ENCODE results near the gene PPP1R13B. TPM values are rescaled to one million over a fixed set of nuclear protein-coding genes. Genes with fewer than 3 reads are reported as not detected.

PPP1R13B gene
- total RNA-seq, 1 experiment from 2014 or later: 19.0 TPM

DNA sequence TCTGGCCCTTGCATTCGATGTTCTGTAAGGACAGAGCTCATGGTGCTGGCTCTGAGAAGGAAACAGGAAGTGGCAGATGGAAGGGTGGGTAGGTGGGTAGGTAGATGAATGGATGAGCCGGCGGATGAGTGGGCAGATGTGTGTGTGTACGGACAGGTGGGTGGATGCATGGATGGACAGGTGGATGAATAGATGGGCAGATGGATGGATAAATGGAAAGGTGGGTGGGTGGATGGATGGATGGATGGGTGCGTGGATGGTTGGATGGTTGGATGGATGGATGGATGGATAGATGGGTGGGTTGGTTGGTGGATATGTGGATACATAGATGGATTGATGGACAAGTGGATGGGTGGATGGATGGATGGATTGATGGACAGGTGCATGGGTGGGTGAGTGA, 27.6 kb upstream of the PPP1R13B start:
- Histone ChIP-seq H3K9me3 (ENCODE audit: control insufficient read depth, insufficient read depth, low read depth, low read length) (no peaks in the 10 kb centered on the region), H3K4me3 (ENCODE audit: low read depth in 2 of 2, low read length in 2 of 2) (no peak overlapping the region), H3K27me3 (ENCODE audit: control insufficient read depth, insufficient read depth, low read length) (no peaks in the 10 kb centered on the region), H3K27ac (ENCODE audit: low read length) (no peak overlapping the region), H3K36me3 (ENCODE audit: control insufficient read depth, insufficient read depth, low read length) (no peaks in the 10 kb centered on the region), H3K4me1 (ENCODE audit: control insufficient read depth, insufficient read depth, low read length) (peaks cover 4% of the 10 kb centered on the region; the same call in 1 of the 2 replicates)
- DNase-seq (ENCODE audit: low read depth, low spot score) (no peak), ATAC-seq (no peak)
- CTCF ChIA-PET: no interaction called here
- intact Hi-C loops (cut with micrococcal nuclease; ENCODE audit: unreplicated experiment) (no loop called here), in situ Hi-C loops (cut with HindIII; ENCODE audit: low pct_unique_long_range_greater_than_20kb, low sequenced_read_pairs) (no loop called here)
- BruUV-seq (replicated peaks): no TSS peak
- no peak for TF ChIP-seq SIN3A (IDR thresholded peaks at IDR 0.05; ENCODE audit: borderline replicate concordance, insufficient read depth, low read depth, low read length)
- TF ChIP-seq, protein P1, sequence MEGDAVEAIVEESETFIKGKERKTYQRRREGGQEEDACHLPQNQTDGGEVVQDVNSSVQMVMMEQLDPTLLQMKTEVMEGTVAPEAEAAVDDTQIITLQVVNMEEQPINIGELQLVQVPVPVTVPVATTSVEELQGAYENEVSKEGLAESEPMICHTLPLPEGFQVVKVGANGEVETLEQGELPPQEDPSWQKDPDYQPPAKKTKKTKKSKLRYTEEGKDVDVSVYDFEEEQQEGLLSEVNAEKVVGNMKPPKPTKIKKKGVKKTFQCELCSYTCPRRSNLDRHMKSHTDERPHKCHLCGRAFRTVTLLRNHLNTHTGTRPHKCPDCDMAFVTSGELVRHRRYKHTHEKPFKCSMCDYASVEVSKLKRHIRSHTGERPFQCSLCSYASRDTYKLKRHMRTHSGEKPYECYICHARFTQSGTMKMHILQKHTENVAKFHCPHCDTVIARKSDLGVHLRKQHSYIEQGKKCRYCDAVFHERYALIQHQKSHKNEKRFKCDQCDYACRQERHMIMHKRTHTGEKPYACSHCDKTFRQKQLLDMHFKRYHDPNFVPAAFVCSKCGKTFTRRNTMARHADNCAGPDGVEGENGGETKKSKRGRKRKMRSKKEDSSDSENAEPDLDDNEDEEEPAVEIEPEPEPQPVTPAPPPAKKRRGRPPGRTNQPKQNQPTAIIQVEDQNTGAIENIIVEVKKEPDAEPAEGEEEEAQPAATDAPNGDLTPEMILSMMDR (IDR thresholded peaks at IDR 0.05): no peak
- no peak for TF ChIP-seq TCF7L2 (IDR thresholded peaks at IDR 0.05; ENCODE audit: low read depth, low read length)
- TF ChIP-seq, protein P2, sequence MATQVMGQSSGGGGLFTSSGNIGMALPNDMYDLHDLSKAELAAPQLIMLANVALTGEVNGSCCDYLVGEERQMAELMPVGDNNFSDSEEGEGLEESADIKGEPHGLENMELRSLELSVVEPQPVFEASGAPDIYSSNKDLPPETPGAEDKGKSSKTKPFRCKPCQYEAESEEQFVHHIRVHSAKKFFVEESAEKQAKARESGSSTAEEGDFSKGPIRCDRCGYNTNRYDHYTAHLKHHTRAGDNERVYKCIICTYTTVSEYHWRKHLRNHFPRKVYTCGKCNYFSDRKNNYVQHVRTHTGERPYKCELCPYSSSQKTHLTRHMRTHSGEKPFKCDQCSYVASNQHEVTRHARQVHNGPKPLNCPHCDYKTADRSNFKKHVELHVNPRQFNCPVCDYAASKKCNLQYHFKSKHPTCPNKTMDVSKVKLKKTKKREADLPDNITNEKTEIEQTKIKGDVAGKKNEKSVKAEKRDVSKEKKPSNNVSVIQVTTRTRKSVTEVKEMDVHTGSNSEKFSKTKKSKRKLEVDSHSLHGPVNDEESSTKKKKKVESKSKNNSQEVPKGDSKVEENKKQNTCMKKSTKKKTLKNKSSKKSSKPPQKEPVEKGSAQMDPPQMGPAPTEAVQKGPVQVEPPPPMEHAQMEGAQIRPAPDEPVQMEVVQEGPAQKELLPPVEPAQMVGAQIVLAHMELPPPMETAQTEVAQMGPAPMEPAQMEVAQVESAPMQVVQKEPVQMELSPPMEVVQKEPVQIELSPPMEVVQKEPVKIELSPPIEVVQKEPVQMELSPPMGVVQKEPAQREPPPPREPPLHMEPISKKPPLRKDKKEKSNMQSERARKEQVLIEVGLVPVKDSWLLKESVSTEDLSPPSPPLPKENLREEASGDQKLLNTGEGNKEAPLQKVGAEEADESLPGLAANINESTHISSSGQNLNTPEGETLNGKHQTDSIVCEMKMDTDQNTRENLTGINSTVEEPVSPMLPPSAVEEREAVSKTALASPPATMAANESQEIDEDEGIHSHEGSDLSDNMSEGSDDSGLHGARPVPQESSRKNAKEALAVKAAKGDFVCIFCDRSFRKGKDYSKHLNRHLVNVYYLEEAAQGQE (IDR thresholded peaks at IDR 0.05; ENCODE audit: insufficient read depth in 1 of 2, low read depth in 2 of 2, low read length in 1 of 2): no peak
- TF ChIP-seq POLR2AphosphoS5 (IDR thresholded peaks at IDR 0.05; ENCODE audit: low read depth, low read length): no peak
- POLR2A ChIA-PET: no interaction called here

DNA sequence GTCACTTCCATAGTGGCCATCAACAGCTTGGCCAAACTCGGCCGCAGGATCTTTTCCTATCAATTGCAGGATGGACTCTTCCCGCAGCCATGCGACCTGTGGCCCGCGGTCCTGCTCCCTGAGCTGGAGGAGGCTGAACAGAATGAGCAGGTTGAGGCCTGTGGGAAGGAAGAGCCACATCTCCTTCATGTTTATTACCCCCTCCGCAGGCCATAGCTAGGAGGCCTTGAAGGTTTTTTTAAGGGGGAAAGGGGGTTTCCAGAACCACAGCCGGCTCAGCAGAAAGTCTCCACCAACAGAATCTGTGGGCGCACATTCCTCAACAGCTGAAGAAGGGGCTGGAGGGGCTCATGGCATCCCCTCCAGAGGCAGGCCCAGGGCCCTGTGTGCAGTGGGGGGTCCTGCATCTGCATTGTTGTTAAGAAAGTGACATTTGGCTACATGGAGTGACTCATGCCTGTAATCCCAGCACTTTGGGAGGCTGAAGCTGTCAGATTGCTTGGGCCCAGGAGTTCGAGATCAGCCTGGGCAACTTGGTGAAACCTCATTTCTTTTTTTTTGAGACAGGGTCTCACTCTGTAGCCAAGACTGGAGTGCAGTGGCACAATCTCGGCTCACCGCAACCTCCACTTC, 25.2 kb upstream of the PPP1R13B start:
- DNase-seq (ENCODE audit: low read depth, low spot score) (no peak), ATAC-seq (0 out of 2 replicates have a peak, but pooled peaks have one; percentile 11)
- no peaks in the 10 kb centered on the region; the same call in 1 of the 2 replicates for H3K4me1 ChIP-seq (ENCODE audit: control insufficient read depth, insufficient read depth, low read length)
- H3K27ac ChIP-seq (ENCODE audit: low read length): no peak overlapping the region
- intact Hi-C loops (cut with micrococcal nuclease; ENCODE audit: unreplicated experiment) (no loop called here), in situ Hi-C loops (cut with HindIII; ENCODE audit: low pct_unique_long_range_greater_than_20kb, low sequenced_read_pairs) (no loop called here)
- POLR2A ChIA-PET: no interaction called here
- no TSS peak for BruUV-seq (replicated peaks)
- CTCF ChIA-PET: no interaction called here
- H3K4me3 ChIP-seq (ENCODE audit: low read depth in 2 of 2, low read length in 2 of 2): peak overlapping the region; percentile 25 to 40
- H3K36me3 ChIP-seq (ENCODE audit: control insufficient read depth, insufficient read depth, low read length): no peaks in the 10 kb centered on the region
- no peaks in the 10 kb centered on the region for H3K9me3 ChIP-seq (ENCODE audit: control insufficient read depth, insufficient read depth, low read depth, low read length)
- no peaks in the 10 kb centered on the region for H3K27me3 ChIP-seq (ENCODE audit: control insufficient read depth, insufficient read depth, low read length)
- TF ChIP-seq SIN3A (IDR thresholded peaks at IDR 0.05; ENCODE audit: borderline replicate concordance, insufficient read depth, low read depth, low read length) (no peak), TCF7L2 (IDR thresholded peaks at IDR 0.05; ENCODE audit: low read depth, low read length) (no peak), POLR2AphosphoS5 (IDR thresholded peaks at IDR 0.05; ENCODE audit: low read depth, low read length) (no peak)
- TF ChIP-seq, protein P1 (IDR thresholded peaks at IDR 0.05): no peak
- TF ChIP-seq, protein P2 (IDR thresholded peaks at IDR 0.05; ENCODE audit: insufficient read depth in 1 of 2, low read depth in 2 of 2, low read length in 1 of 2): no peak
